IMR-90 (cell line): ENCODE measurements around the gene CERS6.

Source experiments
- BHLHE40 ChIP-seq: fragments of 150-350 bp; IDR thresholded peaks from 2 replicates; pipeline ENCODE4 v1.6.1; 2016; ENCODE audit warnings: mild to moderate bottlenecking, low read depth, low read length
- MAZ ChIP-seq: IDR thresholded peaks from 2 replicates; pipeline ENCODE4 v1.6.1; 2012; ENCODE audit warnings: low read depth, mild to moderate bottlenecking, low read length, improper control_type of control experiment, moderate library complexity, borderline replicate concordance
- RFX5 ChIP-seq: IDR thresholded peaks from 2 replicates; pipeline ENCODE4 v1.8.0; 2012; ENCODE audit warnings: low read depth, mild to moderate bottlenecking, low read length, moderate library complexity
- TF ChIP-seq, protein P1 (sequence below): conservative IDR thresholded peaks from 2 replicates; pipeline ENCODE4 v1.5.1; 2012; ENCODE audit warnings: mild to moderate bottlenecking, low read depth, low read length, improper control_type of control experiment

DNA sequence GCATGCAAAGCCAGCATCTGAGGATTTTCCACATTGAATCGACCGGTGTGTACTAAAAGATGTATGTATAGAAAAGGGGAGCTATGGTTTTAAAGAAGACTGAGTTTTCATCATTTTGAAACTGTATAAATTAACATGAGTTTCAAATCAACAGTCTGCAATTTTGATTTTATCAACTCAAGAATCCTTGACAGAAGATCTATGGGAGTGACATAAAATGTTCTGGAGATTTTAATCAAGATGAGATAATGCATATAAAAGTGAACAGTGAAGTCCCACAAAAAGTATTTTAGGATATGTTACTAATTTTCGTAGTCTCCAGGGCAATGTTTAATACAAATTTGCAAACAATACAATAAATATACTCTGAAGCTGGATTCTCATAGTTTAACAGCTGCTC, 24.0 kb upstream of the CERS6 start:
- TF ChIP-seq MAZ, result no peak
- TF ChIP-seq, protein P1, sequence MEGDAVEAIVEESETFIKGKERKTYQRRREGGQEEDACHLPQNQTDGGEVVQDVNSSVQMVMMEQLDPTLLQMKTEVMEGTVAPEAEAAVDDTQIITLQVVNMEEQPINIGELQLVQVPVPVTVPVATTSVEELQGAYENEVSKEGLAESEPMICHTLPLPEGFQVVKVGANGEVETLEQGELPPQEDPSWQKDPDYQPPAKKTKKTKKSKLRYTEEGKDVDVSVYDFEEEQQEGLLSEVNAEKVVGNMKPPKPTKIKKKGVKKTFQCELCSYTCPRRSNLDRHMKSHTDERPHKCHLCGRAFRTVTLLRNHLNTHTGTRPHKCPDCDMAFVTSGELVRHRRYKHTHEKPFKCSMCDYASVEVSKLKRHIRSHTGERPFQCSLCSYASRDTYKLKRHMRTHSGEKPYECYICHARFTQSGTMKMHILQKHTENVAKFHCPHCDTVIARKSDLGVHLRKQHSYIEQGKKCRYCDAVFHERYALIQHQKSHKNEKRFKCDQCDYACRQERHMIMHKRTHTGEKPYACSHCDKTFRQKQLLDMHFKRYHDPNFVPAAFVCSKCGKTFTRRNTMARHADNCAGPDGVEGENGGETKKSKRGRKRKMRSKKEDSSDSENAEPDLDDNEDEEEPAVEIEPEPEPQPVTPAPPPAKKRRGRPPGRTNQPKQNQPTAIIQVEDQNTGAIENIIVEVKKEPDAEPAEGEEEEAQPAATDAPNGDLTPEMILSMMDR, result no peak
- no peak for TF ChIP-seq BHLHE40
- TF ChIP-seq RFX5, result no peak
